ENCODE measurements around the gene SLC9C1.

Gene SLC9C1

DNA sequence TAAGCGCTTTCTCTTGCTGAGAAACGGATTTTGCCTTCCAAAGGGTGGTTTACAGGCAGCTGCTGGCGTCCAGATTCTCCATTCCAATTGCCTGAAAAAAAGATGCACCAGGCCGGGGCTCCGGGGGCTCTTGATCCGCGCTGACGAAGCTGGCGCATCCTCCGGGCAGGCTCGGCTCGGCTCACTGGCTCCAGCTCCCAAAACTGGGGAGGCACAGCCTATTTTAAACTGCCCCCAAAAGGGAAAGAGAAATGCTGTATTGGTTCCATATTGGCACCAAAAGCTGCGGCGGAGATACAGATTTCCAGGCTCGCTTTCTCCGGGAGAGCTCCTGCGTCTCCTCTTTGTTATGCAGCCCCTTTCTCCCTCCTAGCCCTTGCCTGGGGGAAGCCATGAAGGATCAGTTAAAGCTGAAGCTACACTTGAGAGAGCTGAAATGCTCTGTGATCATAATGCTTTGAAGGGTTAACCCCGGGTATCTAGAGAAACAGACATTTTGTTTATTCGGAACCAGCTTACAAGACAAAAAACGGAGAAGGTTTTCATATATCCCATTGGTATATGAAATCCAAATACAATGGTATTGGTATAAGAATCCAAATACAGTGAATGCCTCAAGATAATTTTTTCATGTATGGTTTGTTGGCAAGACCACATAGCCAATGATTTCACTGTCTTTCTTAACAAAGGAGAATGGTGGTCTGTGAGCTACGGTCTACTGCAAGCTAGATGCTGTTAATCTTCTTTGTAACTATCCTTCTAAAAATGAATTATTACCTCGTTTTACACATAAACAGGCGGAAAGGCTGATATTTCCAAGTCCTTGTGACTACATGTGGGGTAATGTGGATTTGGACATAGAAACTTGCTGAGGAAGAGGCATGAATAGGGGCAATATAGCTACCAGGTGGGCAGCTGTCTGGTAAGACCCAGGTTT lies 39.6 kb upstream of the SLC9C1 start:
- Histone ChIP-seq H3K4me1 (ENCODE audit: control insufficient read depth, insufficient read depth, low read depth, low read length) (peaks cover 1% of the 10 kb centered on the region), H4K8ac (ENCODE audit: low read length) (no peak overlapping the region), H3K9ac (ENCODE audit: low read length) (peak overlapping the region; percentile 71), H3K27me3 (ENCODE audit: control insufficient read depth in 1 of 2, insufficient read depth in 1 of 2, low read length in 2 of 2) (peaks cover 0 to 5% of the 10 kb centered on the region in 2 experiments), H3K4me2 (ENCODE audit: low read length, poor library complexity, severe bottlenecking) (peak overlapping the region; percentile 98), H3K14ac (ENCODE audit: low read length in 2 of 2) (no peak overlapping the region), H4K91ac (ENCODE audit: low read length) (no peak overlapping the region), H2BK15ac (ENCODE audit: low read depth, poor library complexity, severe bottlenecking) (no peak overlapping the region), H3K36me3 (ENCODE audit: control insufficient read depth in 1 of 2, insufficient read depth in 2 of 2, low read depth in 1 of 2, low read length in 2 of 2) (no peaks in the 10 kb centered on the region), H2BK120ac (ENCODE audit: low read depth, low read length) (no peak overlapping the region), H2AK5ac (ENCODE audit: low read length, severe bottlenecking) (peak overlapping the region; percentile 37), H3K9me3 (ENCODE audit: control insufficient read depth, low read length) (no peaks in the 10 kb centered on the region), H2AFZ (ENCODE audit: low read depth, low read length) (peak overlapping the region; percentile 91), H3K27ac (ENCODE audit: low read length, poor library complexity, severe bottlenecking) (peak overlapping the region; percentile 67), H3K79me1 (replicated peaks; ENCODE audit: low read length, poor library complexity, severe bottlenecking) (peaks cover 6% of the 10 kb centered on the region), H3K23ac (ENCODE audit: low read length in 2 of 2) (no peak overlapping the region), H2BK5ac (ENCODE audit: low read depth, low read length, poor library complexity, severe bottlenecking) (no peak overlapping the region), H2BK12ac (ENCODE audit: low read length in 2 of 2) (no peak overlapping the region), H3K18ac (ENCODE audit: low read depth in 1 of 2, low read length in 2 of 2) (no peak overlapping the region), H3K4ac (ENCODE audit: low read depth in 1 of 2, low read length in 2 of 2) (no peak overlapping the region), H3K4me3 (ENCODE audit: insufficient read depth in 1 of 2, low read depth in 1 of 2, low read length in 2 of 2) (peak overlapping the region; percentile 71 to 80)
- WGBS, result 5% methylated on average over 19 of the region's 23 CpGs
- DNase-seq, result no peak

DNA sequence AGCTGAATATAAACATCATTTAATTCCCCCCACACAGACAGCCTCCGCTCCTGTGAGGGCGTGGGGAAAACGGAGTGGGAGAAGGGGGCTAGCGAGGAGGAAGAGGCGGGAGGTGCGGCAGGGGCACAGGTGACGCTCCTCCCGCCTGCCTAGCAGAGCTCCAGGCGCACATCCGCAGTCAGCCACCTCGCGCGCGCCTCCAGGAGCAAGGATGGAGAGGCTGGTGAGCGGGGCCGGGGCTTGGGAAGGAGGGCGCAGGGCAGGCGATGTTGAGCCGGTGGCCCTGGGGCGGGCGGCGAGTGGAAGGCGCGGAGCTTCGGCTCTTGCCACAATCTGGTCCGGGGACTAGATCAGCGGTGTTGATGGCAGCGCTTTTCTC lies 39.0 kb upstream of the SLC9C1 start, which contains the start of gene CD200:
Gene CD200, plus strand, starts transcription at position 155 of the 379 bp plus-strand sequence. Its CDS starts 57 bp downstream, at position 212.
- whole genome bisulfite sequencing, result 1% methylated on average over 28 of the region's 28 CpGs
- H3K4me1 ChIP-seq (ENCODE audit: control insufficient read depth, insufficient read depth, low read depth, low read length), result peaks cover 1% of the 10 kb centered on the region
- peaks cover 0 to 5% of the 10 kb centered on the region in 2 experiments for H3K27me3 ChIP-seq (ENCODE audit: control insufficient read depth in 1 of 2, insufficient read depth in 1 of 2, low read length in 2 of 2)
- peak within 1 kb of the TSS; percentile 71 for H3K9ac ChIP-seq (ENCODE audit: low read length)
- H4K8ac ChIP-seq (ENCODE audit: low read length), result no peak within 1 kb of the TSS
- H2BK120ac ChIP-seq (ENCODE audit: low read depth, low read length), result no peak within 1 kb of the TSS
- H2BK15ac ChIP-seq (ENCODE audit: low read depth, poor library complexity, severe bottlenecking), result peak within 1 kb of the TSS; percentile 52
- peak within 1 kb of the TSS; percentile 98 for H3K4me2 ChIP-seq (ENCODE audit: low read length, poor library complexity, severe bottlenecking)
- H2AFZ ChIP-seq (ENCODE audit: low read depth, low read length), result peak within 1 kb of the TSS; percentile 91
- H3K79me1 ChIP-seq (replicated peaks; ENCODE audit: low read length, poor library complexity, severe bottlenecking), result peaks cover 4% of the 10 kb centered on the region
- no peak within 1 kb of the TSS for H2BK12ac ChIP-seq (ENCODE audit: low read length in 2 of 2)
- no peaks in the 10 kb centered on the region for H3K36me3 ChIP-seq (ENCODE audit: control insufficient read depth in 1 of 2, insufficient read depth in 2 of 2, low read depth in 1 of 2, low read length in 2 of 2)
- H2AK5ac ChIP-seq (ENCODE audit: low read length, severe bottlenecking), result no peak within 1 kb of the TSS
- H3K14ac ChIP-seq (ENCODE audit: low read length in 2 of 2), result no peak within 1 kb of the TSS
- no peaks in the 10 kb centered on the region for H3K9me3 ChIP-seq (ENCODE audit: control insufficient read depth, low read length)
- no peak within 1 kb of the TSS for H3K4ac ChIP-seq (ENCODE audit: low read depth in 1 of 2, low read length in 2 of 2)
- H2BK5ac ChIP-seq (ENCODE audit: low read depth, low read length, poor library complexity, severe bottlenecking), result no peak within 1 kb of the TSS
- H3K4me3 ChIP-seq (ENCODE audit: insufficient read depth in 1 of 2, low read depth in 1 of 2, low read length in 2 of 2), result peak within 1 kb of the TSS; percentile 71 to 80
- H3K18ac ChIP-seq (ENCODE audit: low read depth in 1 of 2, low read length in 2 of 2), result no peak within 1 kb of the TSS
- no peak within 1 kb of the TSS for H3K23ac ChIP-seq (ENCODE audit: low read length in 2 of 2)
- H4K91ac ChIP-seq (ENCODE audit: low read length), result no peak within 1 kb of the TSS
- peak within 1 kb of the TSS; percentile 67 for H3K27ac ChIP-seq (ENCODE audit: low read length, poor library complexity, severe bottlenecking)
- peak; percentile 32 for DNase-seq

DNA sequence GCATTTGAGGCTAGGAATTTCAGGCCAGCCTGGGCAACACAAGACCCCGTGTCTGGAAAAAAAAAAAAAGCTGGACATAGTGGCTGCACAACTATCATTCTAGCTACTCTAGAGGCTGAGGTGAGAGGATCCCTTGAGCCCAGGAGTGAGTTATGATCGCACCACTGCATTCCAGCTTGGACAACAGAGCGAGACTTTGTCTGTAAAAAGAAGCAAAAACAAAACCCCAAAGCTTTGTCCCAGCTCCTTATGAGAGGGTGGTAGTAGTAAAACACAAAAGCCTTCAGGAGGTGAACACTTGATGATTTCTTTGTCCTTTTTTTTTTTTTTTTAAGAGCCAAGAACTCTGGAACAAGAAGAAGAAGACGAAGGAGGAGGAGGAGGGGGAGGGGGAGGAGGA lies 37.8 kb upstream of the SLC9C1 start:
- Histone ChIP-seq H3K27me3 (ENCODE audit: control insufficient read depth in 1 of 2, insufficient read depth in 1 of 2, low read length in 2 of 2) (peaks cover 0 to 5% of the 10 kb centered on the region in 2 experiments), H4K8ac (ENCODE audit: low read length) (no peak overlapping the region), H3K79me1 (replicated peaks; ENCODE audit: low read length, poor library complexity, severe bottlenecking) (peaks cover under 1% of the 10 kb centered on the region), H2BK5ac (ENCODE audit: low read depth, low read length, poor library complexity, severe bottlenecking) (no peak overlapping the region), H3K9ac (ENCODE audit: low read length) (no peak overlapping the region), H3K4me1 (ENCODE audit: control insufficient read depth, insufficient read depth, low read depth, low read length) (peaks cover 1% of the 10 kb centered on the region), H4K91ac (ENCODE audit: low read length) (no peak overlapping the region), H3K14ac (ENCODE audit: low read length in 2 of 2) (no peak overlapping the region), H3K18ac (ENCODE audit: low read depth in 1 of 2, low read length in 2 of 2) (no peak overlapping the region), H3K27ac (ENCODE audit: low read length, poor library complexity, severe bottlenecking) (no peak overlapping the region), H3K4me2 (ENCODE audit: low read length, poor library complexity, severe bottlenecking) (no peak overlapping the region), H3K9me3 (ENCODE audit: control insufficient read depth, low read length) (no peaks in the 10 kb centered on the region), H2AFZ (ENCODE audit: low read depth, low read length) (no peak overlapping the region), H3K23ac (ENCODE audit: low read length in 2 of 2) (no peak overlapping the region), H2AK5ac (ENCODE audit: low read length, severe bottlenecking) (no peak overlapping the region), H2BK15ac (ENCODE audit: low read depth, poor library complexity, severe bottlenecking) (no peak overlapping the region), H3K4ac (ENCODE audit: low read depth in 1 of 2, low read length in 2 of 2) (no peak overlapping the region), H3K4me3 (ENCODE audit: insufficient read depth in 1 of 2, low read depth in 1 of 2, low read length in 2 of 2) (no peak overlapping the region), H2BK120ac (ENCODE audit: low read depth, low read length) (no peak overlapping the region), H2BK12ac (ENCODE audit: low read length in 2 of 2) (no peak overlapping the region), H3K36me3 (ENCODE audit: control insufficient read depth in 1 of 2, insufficient read depth in 2 of 2, low read depth in 1 of 2, low read length in 2 of 2) (no peaks in the 10 kb centered on the region)
- WGBS, result 96% methylated on average over 3 of the region's 4 CpGs
- no peak for DNase-seq

DNA sequence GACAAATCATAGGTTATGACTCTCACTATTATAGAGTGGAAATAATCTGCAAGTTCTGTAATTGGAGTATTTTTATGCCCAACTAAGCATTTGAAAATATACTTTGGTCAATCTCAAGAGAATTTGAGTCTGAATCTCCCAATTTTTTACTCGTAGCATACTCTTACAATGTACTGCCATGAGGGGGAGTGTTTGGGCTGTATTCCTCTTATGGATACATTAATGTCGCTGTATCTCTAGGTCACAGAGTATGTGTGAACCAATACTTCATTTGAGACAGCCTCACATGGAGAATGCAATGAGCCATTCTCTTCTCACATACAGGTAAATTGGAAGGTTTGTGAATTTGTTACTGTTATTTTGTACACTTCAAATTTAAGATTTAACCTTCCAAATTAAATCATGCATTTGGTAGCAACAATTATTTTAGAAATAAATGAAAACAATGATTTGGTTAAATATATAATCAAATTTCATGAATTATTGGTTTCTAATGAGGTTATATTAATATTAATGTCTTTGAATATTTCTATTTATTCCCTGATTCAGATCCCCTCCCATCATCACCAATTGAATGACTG lies 33.4 kb upstream of the SLC9C1 start:
- no CpG with 5 or more reads among the region's 2 CpGs for WGBS
- no peak overlapping the region for H3K9ac ChIP-seq (ENCODE audit: low read length)

More for the DNA sequence above, 33.4 kb upstream of the SLC9C1 start:
- H3K23ac ChIP-seq (ENCODE audit: low read length in 2 of 2), result no peak overlapping the region
- H2BK15ac ChIP-seq (ENCODE audit: low read depth, poor library complexity, severe bottlenecking), result no peak overlapping the region
- H2AFZ ChIP-seq (ENCODE audit: low read depth, low read length), result no peak overlapping the region
- no peaks in the 10 kb centered on the region for H3K9me3 ChIP-seq (ENCODE audit: control insufficient read depth, low read length)
- H3K27me3 ChIP-seq (ENCODE audit: control insufficient read depth in 1 of 2, insufficient read depth in 1 of 2, low read length in 2 of 2), result no peaks in the 10 kb centered on the region
- H3K4me3 ChIP-seq (ENCODE audit: insufficient read depth in 1 of 2, low read depth in 1 of 2, low read length in 2 of 2), result no peak overlapping the region
- H3K79me1 ChIP-seq (replicated peaks; ENCODE audit: low read length, poor library complexity, severe bottlenecking), result no peaks in the 10 kb centered on the region
- no peak overlapping the region for H4K8ac ChIP-seq (ENCODE audit: low read length)
- no peak overlapping the region for H3K4ac ChIP-seq (ENCODE audit: low read depth in 1 of 2, low read length in 2 of 2)
- no peak overlapping the region for H2BK5ac ChIP-seq (ENCODE audit: low read depth, low read length, poor library complexity, severe bottlenecking)
- H2BK12ac ChIP-seq (ENCODE audit: low read length in 2 of 2), result no peak overlapping the region
- peak; percentile 63 for DNase-seq
- no peak overlapping the region for H4K91ac ChIP-seq (ENCODE audit: low read length)
- H3K27ac ChIP-seq (ENCODE audit: low read length, poor library complexity, severe bottlenecking), result no peak overlapping the region
- H3K4me1 ChIP-seq (ENCODE audit: control insufficient read depth, insufficient read depth, low read depth, low read length), result no peaks in the 10 kb centered on the region
- H3K4me2 ChIP-seq (ENCODE audit: low read length, poor library complexity, severe bottlenecking), result no peak overlapping the region
- no peak overlapping the region for H3K18ac ChIP-seq (ENCODE audit: low read depth in 1 of 2, low read length in 2 of 2)
- no peak overlapping the region for H2BK120ac ChIP-seq (ENCODE audit: low read depth, low read length)
- H3K14ac ChIP-seq (ENCODE audit: low read length in 2 of 2), result no peak overlapping the region
- H2AK5ac ChIP-seq (ENCODE audit: low read length, severe bottlenecking), result no peak overlapping the region
- no peaks in the 10 kb centered on the region for H3K36me3 ChIP-seq (ENCODE audit: control insufficient read depth in 1 of 2, insufficient read depth in 2 of 2, low read depth in 1 of 2, low read length in 2 of 2)
